Measurements from ENCODE around the gene C6orf15.

C6orf15 gene

DNA sequence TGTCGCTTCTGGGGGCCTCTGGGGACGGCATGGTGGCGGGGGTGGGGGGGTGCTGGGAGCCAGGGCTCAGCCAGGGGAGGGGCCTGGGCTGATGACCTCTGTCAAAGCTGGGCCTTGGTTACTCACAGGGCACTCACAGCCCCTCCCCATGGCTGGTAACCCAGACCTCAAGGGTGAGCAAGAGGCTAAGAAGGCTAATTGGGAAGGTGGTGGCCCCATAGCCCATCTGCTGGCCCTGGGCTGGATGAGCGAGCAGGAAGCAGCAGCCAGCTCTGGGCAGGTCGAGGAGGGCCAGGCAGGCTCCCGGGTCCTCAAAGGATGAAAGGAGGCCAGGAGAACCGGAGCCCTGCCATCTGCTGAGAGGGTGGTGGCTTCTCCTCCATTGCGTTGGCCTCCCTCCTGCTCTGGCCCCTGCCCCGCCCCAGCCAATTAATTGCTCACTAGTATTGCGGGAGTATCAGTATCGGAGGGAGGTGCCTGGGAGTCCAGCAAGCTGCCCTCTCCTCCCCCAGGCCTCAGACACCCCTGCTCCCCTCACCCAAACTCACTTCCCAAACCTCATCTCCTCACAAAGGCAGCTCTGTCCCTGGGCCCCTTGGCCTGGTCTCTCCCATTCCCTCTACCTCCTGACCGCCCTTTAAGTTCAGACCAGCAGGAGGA is 8.9 kb upstream of the C6orf15 start:
- Histone ChIP-seq H3K9me3 (no peaks in the 10 kb centered on the region), H4K20me1 (no peaks in the 10 kb centered on the region), H3K27ac (no peak overlapping the region), H3K9ac (no peak overlapping the region), H3K4me3 (no peak overlapping the region), H3K36me3 (no peaks in the 10 kb centered on the region), H3K4me1 (peaks cover 29% of the 10 kb centered on the region), H3K27me3 (no peaks in the 10 kb centered on the region), H3K4me2 (no peak overlapping the region)
- TF ChIP-seq Cebpa-rat (IDR thresholded peaks at IDR 0.05): no peak

- Histone ChIP-seq H3K9me3 (no peaks in the 10 kb centered on the region), H3K4me3 (no peak within 1 kb of the TSS), H4K20me1 (no peaks in the 10 kb centered on the region), H3K27me3 (no peaks in the 10 kb centered on the region), H3K27ac (no peak within 1 kb of the TSS), H3K4me2 (no peak within 1 kb of the TSS), H3K4me1 (peaks cover 21% of the 10 kb centered on the region), H3K36me3 (no peaks in the 10 kb centered on the region), H3K9ac (no peak within 1 kb of the TSS)
- TF ChIP-seq Cebpa-rat (IDR thresholded peaks at IDR 0.05): no peak
Observed at GRCh38 chr6:31120151-31120915, 8.0 kb upstream of the C6orf15 start, which contains the start of gene CDSN. CDSN (minus strand) TSS chr6:31120446; CDS start chr6:31120419, 27 bp downstream.

- Histone ChIP-seq H3K9ac (no peak overlapping the region), H3K27me3 (no peaks in the 10 kb centered on the region), H3K4me3 (no peak overlapping the region), H3K36me3 (no peaks in the 10 kb centered on the region), H4K20me1 (no peaks in the 10 kb centered on the region), H3K4me2 (no peak overlapping the region), H3K9me3 (no peaks in the 10 kb centered on the region), H3K27ac (no peak overlapping the region), H3K4me1 (peaks cover 16% of the 10 kb centered on the region)
- TF ChIP-seq Cebpa-rat (IDR thresholded peaks at IDR 0.05): no peak
Observed at GRCh38 chr6:31118178-31118577, 5.8 kb upstream of the C6orf15 start.

- no peak overlapping the region for H3K4me2 ChIP-seq
- no peak overlapping the region for H3K4me3 ChIP-seq
- H3K9me3 ChIP-seq: no peaks in the 10 kb centered on the region
- H3K36me3 ChIP-seq: no peaks in the 10 kb centered on the region
- peaks cover 2% of the 10 kb centered on the region; the same call in 1 of the 2 replicates for H3K4me1 ChIP-seq
- no peak for TF ChIP-seq Cebpa-rat (IDR thresholded peaks at IDR 0.05)
- H3K27me3 ChIP-seq: no peaks in the 10 kb centered on the region
- H3K9ac ChIP-seq: no peak overlapping the region
- no peak overlapping the region for H3K27ac ChIP-seq
- H4K20me1 ChIP-seq: no peaks in the 10 kb centered on the region
Observed at GRCh38 chr6:31116661-31117385, 4.4 kb upstream of the C6orf15 start.

DNA sequence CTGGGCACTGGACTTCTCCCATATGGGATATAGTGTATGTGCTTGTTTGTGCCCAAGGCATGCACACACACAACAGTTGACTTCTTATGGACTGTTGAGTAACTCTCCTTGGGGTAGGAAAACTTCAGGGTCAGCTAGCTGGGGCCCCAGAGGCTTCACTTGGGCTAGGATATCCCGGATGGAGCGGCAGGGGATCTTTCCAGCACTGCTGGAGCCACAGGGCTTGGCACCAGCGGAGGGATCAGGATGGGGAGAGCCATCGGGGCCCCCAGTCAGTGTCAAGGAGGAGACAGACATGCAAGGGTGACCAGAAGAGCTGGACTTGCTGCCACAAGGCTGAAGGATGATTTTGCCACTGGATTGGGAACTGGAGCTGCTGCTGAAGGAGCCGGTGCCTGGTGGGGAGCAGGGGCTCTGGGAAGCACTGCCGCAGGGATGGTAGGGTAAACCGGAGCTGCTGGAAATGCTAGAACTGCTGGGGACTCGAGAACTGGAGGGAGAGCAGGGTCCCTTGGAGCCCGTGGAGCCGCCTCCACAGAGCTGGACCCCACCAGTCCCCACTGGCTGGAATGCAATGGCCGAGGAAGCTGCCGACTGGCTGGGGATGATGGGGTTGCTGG is 3.7 kb upstream of the C6orf15 start:
- H3K27ac ChIP-seq: no peak overlapping the region
- H3K4me3 ChIP-seq: no peak overlapping the region
- H3K27me3 ChIP-seq: no peaks in the 10 kb centered on the region
- H3K36me3 ChIP-seq: no peaks in the 10 kb centered on the region
- no peak overlapping the region for H3K9ac ChIP-seq
- no peaks in the 10 kb centered on the region for H4K20me1 ChIP-seq
- no peaks in the 10 kb centered on the region for H3K9me3 ChIP-seq
- TF ChIP-seq Cebpa-rat (IDR thresholded peaks at IDR 0.05): no peak
- H3K4me1 ChIP-seq: no peaks in the 10 kb centered on the region
- no peak overlapping the region for H3K4me2 ChIP-seq

DNA sequence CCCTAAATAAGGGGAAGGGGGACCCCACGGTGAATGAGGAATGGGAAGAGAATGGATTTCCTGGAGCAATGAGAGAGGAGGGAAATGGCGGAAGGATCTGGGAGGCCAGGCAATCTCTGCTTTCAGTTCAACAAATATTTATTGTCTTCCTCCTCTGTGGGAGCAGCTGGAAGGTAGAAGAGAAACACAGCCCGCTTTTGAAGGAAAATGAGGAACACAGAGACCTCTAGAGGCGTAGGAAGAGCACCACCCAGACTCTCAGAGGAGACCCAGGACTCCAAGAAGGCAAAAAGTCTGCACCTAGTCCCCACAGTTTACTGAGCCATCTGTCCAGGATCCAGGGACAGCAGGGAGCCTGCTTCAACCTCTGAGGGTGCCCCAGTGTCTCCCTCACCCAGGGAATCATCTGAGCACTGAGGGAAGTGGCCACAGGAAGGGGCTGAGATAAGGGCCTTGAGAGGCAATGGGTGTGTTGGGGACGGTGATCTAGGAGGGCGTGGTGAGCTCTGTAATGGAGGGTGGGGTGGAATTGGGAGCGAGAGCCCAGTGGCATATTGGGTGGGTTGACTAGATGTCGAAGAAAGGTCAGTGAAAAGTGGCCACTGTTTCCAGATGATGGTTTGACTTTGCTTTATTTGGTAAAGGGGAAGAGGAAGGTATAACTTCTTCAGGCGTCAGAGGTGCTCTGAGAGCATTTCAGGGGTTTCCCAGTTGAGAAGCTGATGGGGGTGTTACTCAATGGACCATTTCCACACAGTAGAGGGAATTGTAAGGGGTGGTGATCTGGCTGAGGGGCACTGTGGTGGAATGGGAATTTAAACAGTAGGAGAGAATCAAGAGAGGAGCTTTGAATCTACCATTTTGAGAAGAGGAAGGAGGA is 2.8 kb upstream of the C6orf15 start:
- Histone ChIP-seq H3K4me1 (no peaks in the 10 kb centered on the region), H3K27me3 (no peaks in the 10 kb centered on the region), H3K4me2 (no peak overlapping the region), H3K9ac (no peak overlapping the region), H3K4me3 (no peak overlapping the region), H3K27ac (no peak overlapping the region), H4K20me1 (no peaks in the 10 kb centered on the region), H3K36me3 (no peaks in the 10 kb centered on the region), H3K9me3 (no peaks in the 10 kb centered on the region)
- no peak for TF ChIP-seq Cebpa-rat (IDR thresholded peaks at IDR 0.05)

GRCh38 chr6:31114541-31114878 is 2.1 kb upstream of the C6orf15 start, which contains the start of gene PSORS1C1:
PSORS1C1 (plus strand) TSS chr6:31114800; CDS start chr6:31129633, 14,833 bp downstream.
- no peak for TF ChIP-seq Cebpa-rat (IDR thresholded peaks at IDR 0.05)
- Histone ChIP-seq H3K4me1 (no peaks in the 10 kb centered on the region), H4K20me1 (no peaks in the 10 kb centered on the region), H3K27me3 (no peaks in the 10 kb centered on the region), H3K27ac (no peak within 1 kb of the TSS), H3K9ac (no peak within 1 kb of the TSS), H3K4me3 (no peak within 1 kb of the TSS), H3K36me3 (no peaks in the 10 kb centered on the region), H3K9me3 (no peaks in the 10 kb centered on the region), H3K4me2 (no peak within 1 kb of the TSS)

DNA sequence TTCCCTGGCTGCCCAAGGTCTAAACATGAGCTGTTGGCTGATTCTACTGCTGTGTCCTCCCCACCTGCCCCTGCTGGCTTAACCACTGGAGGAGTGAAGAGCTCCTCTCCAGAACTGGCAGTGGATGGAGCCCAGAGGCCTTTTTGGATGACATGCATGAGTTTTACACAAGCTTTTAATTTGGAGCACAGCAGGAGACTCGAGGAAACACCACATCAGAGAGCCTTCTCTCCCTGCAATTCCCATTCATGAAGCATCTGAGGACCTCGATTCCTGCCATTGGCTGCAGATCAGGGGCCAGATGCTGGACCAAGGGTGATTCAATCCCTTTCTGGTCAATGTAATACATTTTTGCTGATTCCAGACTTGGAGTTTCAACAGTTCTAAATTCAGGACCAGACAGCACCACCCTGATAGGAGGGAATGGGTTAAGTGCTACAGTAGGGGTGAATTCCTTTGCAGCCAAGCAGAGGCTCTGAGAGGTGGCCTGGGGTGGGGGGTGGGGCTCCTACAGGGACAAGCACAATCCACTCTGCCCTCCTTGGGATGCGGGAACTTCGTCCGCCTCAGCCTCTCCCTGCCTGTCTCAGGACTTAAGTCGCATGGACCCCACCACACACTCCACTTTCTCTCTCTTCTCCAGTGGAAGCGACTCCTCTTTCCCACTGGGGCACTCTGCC is 1.6 kb upstream of the C6orf15 start:
- Histone ChIP-seq H3K4me3 (no peak overlapping the region), H3K27me3 (no peaks in the 10 kb centered on the region), H4K20me1 (no peaks in the 10 kb centered on the region), H3K4me1 (no peaks in the 10 kb centered on the region), H3K4me2 (no peak overlapping the region), H3K9ac (no peak overlapping the region), H3K36me3 (no peaks in the 10 kb centered on the region), H3K27ac (no peak overlapping the region), H3K9me3 (no peaks in the 10 kb centered on the region)
- TF ChIP-seq Cebpa-rat (IDR thresholded peaks at IDR 0.05): no peak

Data from BLaER1 (cell line).